Right kidney (tissue), 1 donor: Measurements from ENCODE around the gene FAM149A.

Experiments
- DNase-seq: peaks from one replicate; pipeline ENCODE4 v3.0.0-alpha.2; 2016

Gene FAM149A

DNA sequence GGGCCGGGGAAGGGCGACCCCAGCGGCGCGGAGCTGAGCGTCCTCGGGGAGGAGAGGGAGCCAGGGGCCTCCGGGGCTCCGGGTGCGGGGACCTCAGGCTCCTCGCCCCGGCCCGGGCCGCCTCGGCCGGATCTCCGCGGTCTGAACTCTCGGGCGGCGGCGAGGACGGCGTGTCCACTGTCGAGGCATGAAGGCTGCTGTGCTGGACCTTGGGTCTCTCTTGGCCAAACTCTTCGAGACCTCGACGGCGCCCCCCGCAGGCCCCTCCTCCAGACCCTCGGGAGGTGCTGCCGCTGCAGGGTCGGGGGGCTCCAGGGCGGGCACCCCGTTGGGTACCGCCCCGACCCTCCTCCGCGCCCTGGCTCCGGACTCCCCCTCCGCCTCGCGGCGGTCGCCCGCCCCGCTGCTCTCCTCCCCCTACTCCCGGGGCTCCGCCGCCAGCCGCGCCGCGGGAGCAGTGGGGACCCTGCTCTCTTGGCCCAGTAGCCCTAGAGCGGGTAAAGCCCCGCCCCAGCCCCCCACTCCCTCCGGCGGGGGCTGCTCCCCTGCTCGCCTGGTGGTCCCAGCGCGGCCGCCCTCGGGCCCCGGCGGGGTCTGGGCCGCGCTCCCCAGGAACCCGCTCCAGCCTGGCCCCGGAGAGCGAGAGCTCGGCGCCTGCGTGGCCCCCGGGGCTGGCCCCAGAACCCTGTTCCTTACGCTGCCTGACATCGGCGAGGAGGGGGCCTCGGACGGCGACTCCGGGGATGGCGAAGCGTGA lies 564 bp downstream of the FAM149A start:
- DNase-seq: peak; percentile 83

DNA sequence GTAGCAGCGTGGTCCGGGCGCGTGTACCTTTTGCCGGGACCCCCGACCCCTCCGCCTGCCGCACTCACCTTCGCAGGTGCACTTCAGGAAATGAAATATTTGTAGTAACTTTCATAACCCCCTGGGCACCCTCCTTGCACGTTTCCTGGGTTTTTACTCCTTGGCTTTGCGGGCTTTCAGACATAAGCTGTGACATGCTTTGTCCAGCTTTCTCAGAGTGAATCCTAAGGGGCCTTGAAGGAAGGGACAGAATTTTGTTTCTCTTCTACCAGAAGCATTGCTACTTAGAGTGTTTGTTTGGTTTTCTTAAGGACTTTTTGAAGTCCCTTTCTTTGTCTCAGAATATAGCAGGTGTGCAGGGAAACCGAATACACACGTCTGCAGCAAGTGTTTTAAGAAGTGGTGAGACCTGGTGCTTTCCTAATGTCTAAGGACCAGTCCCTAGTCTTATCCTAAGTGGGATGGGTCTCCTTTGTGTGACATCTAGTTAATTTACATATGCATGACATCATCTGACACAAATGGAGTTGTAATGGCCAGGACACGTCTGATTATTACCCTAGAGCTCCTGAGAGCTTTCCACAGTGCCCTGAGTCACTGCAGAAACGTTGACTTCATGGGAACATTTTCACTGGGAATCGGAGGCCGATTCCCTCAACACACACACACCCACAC lies 1.3 kb downstream of the FAM149A start:
- peak; percentile 65 for DNase-seq

DNA sequence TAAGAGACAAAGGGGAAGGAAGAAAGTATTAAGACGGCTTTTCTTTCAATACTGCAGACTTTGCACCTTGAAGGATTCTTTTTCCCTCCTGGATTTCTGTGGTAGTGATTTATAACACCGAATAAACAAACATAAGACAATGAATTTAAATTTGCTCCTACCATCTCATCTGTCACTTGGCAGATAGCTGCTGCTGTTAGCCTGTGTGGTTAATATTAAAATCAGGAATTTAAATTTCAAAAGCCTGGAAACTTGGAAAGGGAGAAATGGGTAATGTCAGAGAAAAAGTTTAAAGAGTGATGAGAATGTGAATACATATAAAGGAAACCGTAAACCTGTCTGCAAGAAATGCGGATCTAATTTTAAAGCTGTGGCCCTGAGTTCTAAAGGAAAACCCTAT lies 3.4 kb downstream of the FAM149A start:
- no peak for DNase-seq

DNA sequence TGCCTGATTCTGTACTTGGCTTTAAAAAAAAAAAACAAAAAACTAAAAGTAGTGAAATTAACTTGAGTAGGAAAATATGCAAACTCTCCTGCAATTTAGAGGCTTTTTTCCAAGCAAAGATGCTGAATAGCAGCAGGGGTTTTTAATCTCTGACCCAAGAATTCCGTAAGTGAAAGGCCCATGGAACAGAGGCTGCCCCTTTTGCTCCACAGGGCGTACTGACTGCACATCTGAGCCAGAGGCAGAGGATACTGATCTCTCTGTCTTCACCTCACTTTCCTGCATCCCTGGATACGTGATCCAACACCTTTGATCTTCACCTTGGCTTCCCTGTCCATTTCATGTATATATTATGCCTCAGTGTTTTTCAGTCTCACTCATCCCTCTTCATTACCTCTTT lies 3.9 kb downstream of the FAM149A start:
- no peak for DNase-seq

DNA sequence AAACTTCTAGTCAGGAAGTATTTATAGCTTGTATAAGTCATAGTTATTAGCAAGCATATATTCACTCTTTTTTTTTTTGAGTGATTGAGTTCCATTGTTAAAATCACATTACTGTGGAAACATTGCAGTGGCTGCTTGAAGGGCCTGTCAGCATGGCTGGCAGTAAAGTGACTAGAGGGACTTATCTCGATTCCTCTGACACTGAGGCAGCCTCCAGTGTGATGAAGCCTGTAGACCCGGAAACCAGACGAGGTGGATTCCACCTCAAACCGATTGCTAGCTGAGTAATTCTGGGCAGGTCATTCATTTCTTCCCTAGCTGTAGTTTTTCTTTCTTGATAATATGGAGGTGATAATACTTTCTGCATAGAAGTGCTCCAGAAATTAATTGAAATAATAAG lies 4.7 kb downstream of the FAM149A start:
- DNase-seq: no peak

DNA sequence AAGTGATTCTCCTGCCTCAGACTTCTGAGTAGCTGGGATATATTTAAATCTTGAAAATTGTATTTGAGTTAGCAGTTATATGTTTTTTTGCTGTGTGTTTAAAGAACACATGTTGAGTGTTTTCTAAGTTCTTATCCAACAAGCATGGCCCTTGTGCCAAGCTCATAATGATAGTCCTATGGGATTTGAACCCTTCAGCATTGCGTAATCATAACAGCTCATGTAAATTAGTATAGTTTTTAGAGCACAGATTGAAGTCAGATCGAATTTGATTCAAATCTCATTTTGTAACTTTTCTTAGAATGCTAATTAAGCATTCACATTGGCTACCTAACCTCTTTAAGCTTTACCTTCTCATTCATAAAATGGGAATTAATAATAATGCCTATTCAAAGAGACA lies 12.2 kb downstream of the FAM149A start:
- DNase-seq: no peak

DNA sequence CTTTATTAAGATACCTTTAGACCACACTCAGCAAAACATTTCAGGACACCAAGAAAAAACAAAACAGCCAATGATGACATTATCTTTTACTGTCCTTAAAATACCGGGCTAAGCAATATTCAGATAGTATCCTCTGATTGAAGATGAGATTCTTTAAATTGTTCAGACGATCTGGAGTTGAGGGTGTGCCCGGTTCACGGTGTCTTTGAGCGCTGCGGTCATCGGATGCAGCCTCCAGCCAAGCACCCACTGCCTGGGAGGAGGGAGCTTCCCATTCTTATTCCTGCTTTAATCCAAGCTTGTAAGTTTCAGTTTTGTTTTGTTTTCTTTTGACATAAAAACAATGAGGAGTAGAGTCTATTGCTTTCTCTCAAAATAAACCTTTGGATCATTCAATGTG lies 14.1 kb downstream of the FAM149A start:
- DNase-seq: no peak

DNA sequence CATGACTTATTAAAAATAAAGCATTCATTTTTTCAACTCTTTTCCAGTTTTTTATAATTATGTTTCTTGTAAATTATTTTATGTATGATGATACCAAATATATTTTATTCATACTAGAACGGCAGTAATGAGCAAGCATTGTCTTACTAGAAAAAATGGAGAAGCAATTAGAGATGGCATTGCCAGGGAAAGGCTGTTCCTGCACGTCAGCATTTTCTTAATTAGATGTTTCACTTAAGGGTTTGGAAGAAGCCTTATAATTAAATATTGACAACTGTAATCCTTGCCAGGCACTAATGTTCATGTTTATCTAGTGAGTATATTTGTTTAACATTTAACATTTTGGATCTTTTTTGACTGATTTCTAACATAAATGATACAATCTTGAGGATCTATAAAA lies 16.6 kb downstream of the FAM149A start:
- DNase-seq: no peak

DNA sequence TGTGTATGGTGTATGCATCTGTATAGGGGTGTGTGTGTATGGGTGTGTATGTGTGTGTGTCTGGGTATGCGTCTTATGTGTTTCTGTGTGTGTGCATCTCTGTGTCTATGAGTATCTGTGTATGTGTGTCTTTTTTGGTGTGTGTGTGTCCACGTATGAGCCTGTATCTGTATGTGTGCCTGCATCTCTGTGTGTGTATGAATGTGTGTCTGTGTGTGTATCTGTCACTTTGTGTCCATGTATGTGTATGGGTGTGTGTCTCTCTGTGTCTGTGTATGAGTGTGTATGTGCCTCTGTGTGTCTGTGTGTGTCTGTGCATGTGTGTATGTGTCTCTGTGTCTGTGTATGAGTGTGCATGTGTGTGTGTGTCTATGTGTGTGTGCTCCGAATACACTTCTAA lies 24.3 kb downstream of the FAM149A start:
- no peak for DNase-seq

DNA sequence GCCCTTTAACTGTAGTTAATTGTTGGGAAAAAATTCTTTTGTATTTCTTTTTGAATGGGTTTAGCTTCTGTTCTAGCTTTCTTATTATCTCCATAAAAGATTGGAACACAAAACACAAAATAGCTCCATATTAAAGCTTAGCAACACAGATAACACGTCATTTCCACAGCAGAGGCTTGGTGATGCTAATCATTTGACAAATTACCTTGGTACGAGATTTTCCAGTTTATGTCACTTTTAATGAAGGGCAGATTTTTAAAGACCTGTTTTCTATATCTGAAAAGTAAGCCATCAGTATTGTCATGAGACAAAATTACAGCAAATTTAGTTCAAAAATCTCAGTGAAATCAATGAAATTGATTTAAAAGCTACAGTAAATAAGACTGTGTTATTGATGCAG lies 27.4 kb downstream of the FAM149A start:
- DNase-seq: no peak

DNA sequence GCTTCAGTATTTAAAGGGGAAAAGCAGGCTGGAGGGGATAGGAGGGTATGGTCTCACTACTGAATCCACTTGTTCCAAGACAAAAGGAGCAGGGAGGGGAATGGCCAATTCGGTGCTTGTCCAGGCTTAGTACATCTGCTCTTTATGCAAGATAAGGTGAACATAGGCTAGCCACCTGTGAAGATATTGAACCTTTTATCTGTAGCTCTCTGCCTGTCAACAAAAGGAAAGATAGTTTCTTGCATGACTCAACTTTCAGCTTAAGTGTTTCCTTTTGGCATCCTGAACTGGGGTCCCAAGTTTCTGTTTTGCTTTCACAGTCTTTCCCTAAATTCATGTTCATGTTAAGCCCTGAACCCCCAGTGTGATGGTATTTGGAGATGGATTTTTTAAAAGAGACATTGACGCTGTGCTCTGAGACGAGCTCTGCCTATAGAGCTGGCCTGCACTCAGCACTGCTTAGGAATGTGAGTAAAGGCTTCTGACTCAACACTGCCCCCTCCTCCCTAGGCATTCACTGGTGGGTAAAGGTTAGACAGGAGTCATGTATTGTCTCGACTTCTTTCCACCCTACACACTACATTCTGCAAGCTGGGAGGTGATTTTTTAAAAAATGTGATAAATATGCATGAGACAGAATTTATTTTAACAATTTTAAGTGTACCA lies 28.2 kb downstream of the FAM149A start:
- no peak for DNase-seq

DNA sequence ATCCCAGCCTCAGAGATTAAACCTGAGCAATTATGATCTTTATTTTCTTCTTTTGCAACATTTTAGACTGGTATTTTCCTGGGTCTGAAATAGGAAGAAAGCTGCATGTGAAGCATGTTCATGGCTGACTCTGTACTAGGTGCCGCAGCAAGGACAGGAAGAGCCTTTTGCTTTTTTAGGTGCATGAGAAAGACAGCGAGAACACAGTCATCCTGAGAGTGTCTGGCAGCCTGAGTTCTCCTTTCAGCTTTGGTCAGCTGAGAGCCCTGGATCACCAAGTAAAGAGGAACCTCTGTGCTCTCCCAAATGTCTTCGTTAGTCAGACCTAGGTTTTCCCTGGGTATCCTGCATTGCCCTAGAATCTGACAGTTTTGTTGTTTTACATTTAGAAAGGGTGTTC lies 29.8 kb downstream of the FAM149A start:
- DNase-seq: no peak

DNA sequence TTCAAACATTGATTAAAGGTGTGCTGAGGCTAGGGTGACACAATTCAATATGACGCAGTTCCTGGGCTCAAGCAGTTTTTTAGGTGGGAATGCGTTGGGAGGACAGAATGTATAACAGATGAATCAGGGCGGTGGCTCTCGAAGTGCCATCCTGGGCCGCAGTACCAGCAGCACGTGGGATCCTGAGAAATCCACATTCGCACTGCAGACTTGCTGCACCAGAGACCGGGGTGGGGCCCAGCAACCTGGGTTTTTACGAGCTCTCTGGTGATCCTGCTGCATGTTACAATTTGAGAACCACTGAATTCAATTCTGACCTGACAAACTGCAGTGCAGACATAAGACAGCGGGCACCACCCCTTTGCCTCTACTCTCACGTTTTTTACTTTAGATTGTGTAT lies 30.4 kb downstream of the FAM149A start:
- DNase-seq: no peak

DNA sequence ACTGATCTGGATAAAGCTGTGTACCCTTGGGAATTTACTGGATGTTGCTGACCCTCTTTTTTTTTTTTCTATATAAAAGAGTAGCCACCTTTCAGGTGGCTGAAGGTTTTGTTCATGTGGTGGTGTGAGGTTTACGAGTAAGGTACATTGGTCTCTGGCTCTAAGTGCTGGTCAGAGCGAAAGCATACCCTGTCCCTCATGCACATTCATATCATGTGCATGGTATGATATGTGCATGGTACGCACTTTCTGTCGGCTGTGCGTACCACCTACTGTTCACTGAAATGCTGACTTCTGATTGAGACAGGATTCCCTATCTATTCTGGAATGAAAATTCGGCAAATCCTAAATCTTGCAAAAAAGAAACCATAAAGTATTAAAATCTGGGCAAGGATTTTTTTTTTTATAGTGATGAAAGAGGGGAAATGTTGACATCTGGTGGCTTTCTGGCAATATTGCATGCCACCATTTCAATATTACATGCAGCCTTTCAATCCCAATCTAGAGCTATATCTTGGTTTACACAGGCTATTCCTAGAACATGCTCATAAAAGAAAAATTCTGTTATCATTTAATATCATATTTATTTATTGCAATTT lies 32.8 kb downstream of the FAM149A start:
- DNase-seq: no peak

DNA sequence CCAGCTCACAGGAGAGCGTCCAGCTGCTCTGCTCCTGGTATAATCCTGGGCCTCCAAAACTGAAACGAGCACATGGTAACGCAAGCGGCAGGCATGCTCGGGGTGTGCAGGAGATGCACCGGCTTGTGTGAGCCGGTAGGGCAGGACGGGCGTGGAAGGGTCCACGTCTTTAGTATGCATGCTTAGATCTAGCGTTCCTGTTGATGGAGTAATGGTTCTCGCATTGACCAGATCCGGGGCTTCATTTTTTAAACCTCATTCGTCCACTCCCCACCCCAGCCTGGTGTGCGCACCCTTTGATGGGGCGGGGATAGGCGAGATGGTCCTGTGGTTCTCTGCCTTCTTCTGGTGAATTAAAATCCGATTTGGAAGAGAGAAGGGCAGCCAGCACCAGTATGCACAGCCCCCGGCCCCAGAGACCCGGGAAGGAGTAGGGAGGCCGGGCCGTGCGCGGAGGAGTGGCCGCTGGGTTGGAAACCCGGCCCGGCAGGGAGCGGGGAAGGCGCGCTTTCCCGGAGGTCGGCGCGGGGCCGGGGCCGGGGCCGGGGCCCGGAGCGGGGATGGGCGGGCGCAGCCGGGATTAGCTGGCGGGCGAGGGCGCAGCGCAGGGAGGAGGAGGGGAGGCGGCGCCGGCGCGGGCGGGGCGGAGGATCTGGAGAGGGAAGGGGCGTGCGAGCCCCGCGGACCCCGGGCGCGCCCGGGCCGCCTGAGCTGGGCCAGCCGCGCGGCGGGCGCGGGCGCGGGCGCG lies 39.9 kb downstream of the FAM149A start:
- DNase-seq: peak; percentile 84

DNA sequence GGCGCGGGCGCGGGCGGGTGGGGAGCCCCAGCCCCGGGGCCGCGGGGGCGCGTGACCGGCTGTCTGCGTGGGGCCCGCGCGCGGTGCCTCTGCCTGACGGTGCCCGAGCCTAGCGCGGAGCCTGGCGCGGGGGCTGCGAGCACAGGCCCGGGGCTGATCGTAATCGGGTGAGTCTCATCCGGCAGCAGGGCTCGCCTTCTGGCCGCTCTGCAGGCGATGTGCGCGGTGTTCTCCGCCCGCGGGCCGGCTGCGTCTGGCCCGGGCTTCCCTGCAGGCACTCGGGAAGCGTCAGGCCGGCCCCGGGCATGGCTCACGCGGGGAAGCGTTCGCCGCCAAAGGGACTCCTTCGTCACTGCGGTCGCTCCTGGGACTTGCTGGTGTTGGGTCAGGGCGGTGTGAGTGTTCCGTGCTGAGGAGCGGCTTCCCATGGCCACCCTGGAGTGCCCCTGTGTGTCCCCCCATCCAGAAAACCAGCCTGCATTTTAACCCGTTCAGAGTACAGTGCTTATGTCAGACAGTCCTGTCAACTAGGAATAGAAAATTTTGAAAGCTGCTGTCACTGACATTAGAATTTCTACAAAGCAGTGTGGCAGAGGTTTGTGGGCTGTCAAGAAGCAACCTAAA lies 40.6 kb downstream of the FAM149A start:
- DNase-seq: peak; percentile 88

DNA sequence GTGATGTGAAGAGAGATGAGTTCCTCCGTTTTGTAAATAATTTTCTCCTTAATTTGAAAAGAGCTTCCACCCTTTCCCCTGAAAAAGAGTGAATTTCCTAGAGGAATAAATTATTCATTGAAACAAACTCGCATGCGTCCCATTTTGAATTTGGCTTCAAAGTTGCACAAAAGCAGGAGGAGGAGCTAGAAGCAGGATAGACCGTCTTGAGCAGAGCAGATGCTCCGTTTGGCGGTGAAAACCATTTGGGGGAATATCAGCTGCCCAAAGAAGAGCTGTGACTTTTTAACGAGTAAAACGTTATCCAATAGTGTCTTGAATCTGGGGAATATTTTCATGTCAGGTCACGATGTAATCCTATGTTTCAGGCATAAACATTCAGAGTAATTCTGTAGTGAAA lies 42.0 kb downstream of the FAM149A start:
- no peak for DNase-seq

DNA sequence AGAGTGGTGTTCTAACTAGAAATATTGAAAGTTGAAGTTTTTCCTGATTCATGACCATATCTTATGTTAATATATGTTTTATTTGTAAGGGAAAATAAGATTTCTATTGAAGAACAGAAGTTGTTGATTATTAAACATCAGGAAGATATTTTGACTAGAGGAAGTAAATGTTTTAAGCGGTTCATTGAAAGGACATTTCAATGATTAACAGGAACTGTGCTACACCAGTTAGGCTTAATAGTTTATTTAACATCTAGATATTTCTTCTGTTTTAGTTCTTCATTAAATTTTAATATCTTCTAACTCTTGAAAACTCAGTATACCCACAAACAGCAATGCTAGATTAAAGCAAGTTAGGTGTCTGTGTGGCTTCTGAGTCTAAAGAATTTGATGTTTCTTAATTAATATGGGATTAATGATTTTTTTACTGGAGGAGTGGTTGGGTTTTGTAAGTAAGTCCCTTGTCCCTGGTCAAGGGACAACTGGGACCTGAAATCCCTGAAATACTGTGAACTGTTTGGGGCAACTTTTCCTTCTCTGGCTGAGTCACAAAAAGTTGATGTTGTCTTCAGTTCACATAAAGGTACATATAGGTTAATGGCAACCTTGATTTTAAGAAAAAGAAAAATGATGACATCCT lies 44.0 kb downstream of the FAM149A start:
- DNase-seq: no peak

DNA sequence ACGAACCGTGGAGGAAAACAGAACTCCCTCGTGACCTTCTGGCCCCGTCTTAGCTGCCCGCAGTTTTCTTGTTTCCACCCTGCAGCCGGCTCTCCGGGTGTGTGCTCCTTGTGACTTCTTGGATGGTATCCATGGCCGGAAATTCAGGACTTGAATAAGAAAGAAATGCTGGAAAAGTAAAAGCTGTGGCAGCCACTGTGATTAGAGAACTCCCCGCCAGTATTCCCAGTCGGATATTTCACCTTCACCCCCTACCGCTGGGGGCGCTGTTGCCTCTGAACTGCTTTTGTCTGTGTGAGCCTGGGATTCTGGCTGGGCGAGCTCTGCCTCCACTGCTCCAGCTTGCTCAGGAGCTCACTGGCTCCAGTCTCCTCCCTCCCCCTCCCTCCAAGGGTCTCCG lies 45.4 kb downstream of the FAM149A start:
- DNase-seq: no peak

DNA sequence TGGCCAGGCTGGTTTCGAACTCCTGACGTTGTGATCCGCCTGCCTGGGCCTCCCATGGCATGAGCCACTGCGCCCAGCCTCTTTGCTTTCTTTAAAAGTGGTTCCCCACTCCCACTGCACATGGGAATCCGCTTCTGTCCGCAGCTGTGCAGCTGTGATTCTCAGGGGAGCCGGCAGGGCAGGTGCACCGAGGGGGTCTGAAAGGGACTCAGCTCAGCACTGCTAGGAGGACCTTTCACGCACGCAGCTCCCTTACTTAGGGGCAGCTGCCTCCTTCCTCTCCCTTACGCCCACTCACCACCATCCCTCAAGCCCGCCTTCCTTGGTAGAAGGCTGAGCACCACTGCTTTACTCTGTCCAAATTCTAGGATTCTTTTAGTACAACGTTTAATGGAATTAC lies 46.4 kb downstream of the FAM149A start:
- DNase-seq: no peak

DNA sequence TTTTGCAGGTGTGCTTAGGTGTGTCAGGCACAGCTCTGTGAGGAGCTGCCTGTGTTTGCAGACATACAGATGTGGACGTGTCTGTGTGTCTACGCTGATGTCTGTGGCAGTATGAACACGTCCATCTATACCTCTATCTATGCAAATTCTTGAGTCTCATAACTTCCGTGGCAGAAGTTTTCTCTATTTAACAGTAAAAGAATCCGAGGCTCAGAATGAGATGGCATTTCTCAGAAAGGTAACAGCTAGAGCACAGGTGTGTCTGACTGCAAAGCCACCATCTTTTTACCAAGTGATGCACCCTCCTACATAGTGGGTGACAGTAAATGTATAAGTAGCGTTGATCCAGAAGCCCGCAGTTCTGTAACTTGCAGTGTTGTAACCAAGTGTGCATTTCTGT lies 47.0 kb downstream of the FAM149A start:
- DNase-seq: no peak
